T-helper 2 cell treated with Interferon-gamma antibody and Interleukin-4, amounts not matched to agents 100 ng/mL and 5 ng/mL, for 36 hours (primary cell): Measurements from ENCODE around the gene PWWP2B. TPM values are rescaled to one million over a fixed set of nuclear protein-coding genes. Genes with fewer than 3 reads are reported as not detected.
"Not testable (repeated sequence)": the region's sequence is repeated elsewhere in the genome, so short reads cannot be mapped to it uniquely, and the experiment has no call there.

Experiments
- intact Hi-C: fragments of 100-400 bp; cut with micrococcal nuclease; formaldehyde crosslinking; loops from one replicate; pipeline ENCODE4 v1.15.1; 2023
- total RNA-seq: library from RNA; stranded (reverse); gene quantifications from 2 replicates; pipeline ENCODE4 v1.2.3, GENCODE V29; 2022

The PWWP2B gene
- total RNA-seq, 1 donor from 2014 or later: 5.9 TPM

DNA sequence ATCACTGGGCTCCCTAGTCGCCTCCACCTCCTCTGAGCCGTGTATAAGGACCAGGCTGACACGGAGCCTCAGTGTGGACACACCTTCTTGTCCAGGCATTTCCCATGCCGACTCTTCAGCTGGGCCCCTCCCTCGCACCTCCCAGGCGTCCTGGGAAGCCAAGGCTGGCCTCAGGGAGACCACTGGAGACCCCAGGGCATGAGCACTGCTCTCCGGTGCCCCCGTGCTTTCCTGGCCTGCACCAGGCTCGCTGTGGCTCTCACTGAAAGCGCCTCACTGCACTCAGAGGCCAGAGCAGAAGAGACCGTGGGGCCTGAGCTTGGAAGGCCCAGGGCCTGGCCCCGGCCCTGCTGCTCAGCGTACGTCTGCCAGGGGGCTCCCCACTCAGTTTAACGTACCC, 33.6 kb upstream of the PWWP2B start:
- intact Hi-C loops: no loop called here

DNA sequence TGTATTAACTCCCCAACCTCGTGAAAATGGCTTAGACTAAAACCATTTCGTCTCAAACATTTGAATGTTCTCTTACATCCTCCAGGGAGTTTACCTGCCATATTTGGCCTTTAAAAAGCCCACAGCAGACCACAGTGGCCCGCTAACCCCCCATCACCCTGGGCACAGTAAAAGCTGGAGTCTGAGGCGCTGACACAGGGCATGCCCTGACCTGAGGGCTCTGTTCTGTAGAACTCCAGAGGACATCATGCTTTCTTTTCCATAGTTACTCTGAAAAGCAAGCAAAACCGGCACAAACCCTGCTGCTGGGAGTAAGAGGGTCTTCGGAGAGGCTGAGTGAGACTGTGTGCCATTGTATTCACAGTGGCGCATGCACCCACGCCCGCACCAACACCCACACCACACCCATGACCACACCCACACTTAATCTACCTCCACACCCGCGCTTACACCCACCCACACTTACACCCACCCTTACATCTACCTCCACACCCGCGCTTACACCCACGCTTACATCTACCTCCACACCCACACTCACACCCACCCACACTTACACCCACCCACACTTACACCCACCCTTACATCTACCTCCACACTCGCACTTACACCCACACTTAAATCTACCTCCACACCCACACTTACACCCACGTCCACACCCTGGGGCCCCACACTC, 32.9 kb upstream of the PWWP2B start:
- intact Hi-C loops: no loop called here

DNA sequence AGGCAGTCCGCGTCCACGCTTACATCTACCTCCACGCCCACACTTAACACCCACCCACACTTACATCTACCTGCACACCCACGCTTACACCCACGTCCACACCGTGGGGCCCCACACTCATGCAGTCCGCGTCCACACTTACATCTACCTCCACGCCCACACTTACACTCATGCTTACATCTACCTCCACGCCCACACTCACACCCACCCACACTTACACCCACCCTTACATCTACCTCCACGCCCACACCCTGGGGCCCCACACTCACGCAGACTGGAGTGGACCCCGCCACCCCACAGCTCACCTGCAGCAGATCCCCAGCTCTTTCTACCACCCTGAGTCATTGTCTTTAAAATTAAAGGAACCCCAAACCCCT, 32.4 kb upstream of the PWWP2B start:
- intact Hi-C loops: no loop called here

GRCh38 chr10:132365102-132365501, 31.9 kb upstream of the PWWP2B start:
- intact Hi-C loops: no loop called here

GRCh38 chr10:132366006-132366405, 31.0 kb upstream of the PWWP2B start:
- intact Hi-C loops: no loop called here

GRCh38 chr10:132366499-132366898, 30.5 kb upstream of the PWWP2B start:
- intact Hi-C loops: no loop called here

DNA sequence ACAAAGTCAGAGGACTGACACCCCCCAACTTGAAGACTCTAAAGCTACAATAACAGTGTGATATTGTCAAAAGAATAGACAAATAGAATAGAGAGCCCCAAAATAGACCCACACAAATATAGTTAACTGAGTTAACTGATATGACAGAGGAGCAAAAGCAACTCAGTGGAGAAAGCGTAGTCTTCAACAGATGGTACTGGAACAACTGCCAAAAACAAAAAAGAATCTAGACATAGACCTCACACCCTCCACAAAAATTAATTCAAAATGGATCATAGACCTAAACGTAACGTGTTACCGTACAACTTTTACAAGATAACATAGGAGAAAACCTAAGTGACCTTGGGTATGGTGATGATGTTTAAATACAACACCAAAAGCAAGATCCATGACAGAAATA, 28.6 kb upstream of the PWWP2B start:
- intact Hi-C loops: no loop called here

DNA sequence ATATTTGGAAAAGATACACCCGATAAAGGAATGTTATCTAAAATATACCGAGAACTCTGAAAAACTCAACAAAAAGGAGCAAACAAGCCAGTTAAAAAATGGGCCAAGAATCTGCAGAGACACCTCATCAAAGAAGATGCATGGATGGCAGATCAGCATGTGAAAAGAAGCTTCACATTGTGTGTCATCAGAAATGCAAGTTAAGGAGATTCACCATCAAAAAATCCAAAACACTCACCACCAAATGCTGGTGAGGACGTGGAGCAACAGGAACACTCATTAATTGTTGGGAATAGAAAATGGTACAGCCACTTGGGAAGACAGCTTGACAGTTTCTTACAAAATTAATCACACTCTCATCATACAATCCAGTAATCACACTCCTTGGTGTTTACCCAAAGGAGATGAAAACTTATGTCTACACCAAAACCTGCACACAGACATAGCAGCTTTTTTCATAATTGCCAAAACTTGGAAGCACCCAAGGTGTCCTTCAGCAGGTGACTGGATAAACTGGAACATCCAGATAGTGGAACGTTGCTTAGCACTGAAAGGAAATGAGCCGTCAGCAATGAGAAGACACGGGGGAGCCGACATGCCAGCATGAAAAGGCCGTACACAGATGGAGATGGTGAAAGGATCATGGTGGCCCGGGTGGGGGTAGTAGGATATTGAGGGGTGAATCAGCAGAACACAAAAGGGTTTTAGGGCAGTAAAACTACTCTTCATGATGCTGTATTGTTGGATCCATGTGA, 27.9 kb upstream of the PWWP2B start:
- intact Hi-C loops: no loop called here

- intact Hi-C loops: no loop called here
These were observed 27.3 kb upstream of the PWWP2B start for GRCh38 chr10:132369636-132370185.

- intact Hi-C loops: no loop called here
These were observed 26.3 kb upstream of the PWWP2B start for GRCh38 chr10:132370426-132371340.

DNA sequence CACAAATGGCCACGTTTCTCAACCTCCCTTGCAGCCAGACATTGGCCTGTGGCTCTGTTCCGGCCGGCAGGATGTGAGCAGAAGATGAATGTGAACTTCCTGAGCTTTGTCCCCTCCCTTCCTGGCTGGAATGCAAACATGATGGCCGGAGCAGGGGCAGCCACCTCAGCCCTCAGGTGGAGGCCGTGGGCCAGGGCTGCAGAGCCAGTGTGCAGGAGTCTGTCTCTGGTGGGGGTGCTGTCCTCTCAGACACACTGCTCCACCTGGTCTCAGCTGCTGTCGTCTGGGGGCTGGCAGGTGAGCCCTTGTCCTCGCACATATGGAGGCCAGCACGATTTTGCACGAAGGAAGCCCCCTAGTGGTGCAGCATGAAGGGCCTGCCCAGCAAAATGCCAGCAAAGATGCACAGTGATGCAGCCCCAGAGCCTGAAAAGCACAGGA, 25.3 kb upstream of the PWWP2B start:
- intact Hi-C loops: no loop called here

- intact Hi-C loops: no loop called here
These were observed 24.4 kb upstream of the PWWP2B start for GRCh38 chr10:132372516-132373095.

- intact Hi-C loops: no loop called here
These were observed 23.6 kb upstream of the PWWP2B start for GRCh38 chr10:132373241-132373955.

- intact Hi-C loops: no loop called here
These were observed 22.8 kb upstream of the PWWP2B start for GRCh38 chr10:132374176-132374575.

GRCh38 chr10:132374612-132375011, 22.4 kb upstream of the PWWP2B start:
- intact Hi-C loops: no loop called here

- intact Hi-C loops: no loop called here
These were observed 21.7 kb upstream of the PWWP2B start for GRCh38 chr10:132375116-132375794.

- intact Hi-C loops: no loop called here
These were observed 21.2 kb upstream of the PWWP2B start for GRCh38 chr10:132375795-132376297.

DNA sequence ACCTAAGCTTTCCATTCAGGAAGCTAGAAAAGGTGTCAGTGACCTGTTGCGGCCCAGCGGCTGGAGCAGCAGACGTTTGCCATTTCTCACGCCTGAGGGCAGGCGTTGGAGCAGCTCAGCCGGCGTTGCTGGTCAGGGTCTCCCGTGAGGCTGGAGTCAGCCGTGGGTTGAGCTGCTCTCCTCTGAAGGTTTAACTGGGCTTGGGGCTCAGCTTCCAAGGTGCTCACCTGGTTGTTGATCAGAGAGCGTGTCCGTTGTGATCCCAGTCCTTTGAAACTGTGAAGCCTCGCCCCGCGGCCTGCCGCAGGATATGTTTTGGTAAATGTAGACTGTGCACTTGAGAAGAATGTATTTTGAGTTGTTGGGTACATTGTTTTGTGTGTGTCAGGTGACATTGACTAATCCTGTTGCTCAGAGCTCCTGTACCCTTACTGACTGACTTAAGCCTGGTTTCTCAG, 20.6 kb upstream of the PWWP2B start:
- intact Hi-C loops: no loop called here

DNA sequence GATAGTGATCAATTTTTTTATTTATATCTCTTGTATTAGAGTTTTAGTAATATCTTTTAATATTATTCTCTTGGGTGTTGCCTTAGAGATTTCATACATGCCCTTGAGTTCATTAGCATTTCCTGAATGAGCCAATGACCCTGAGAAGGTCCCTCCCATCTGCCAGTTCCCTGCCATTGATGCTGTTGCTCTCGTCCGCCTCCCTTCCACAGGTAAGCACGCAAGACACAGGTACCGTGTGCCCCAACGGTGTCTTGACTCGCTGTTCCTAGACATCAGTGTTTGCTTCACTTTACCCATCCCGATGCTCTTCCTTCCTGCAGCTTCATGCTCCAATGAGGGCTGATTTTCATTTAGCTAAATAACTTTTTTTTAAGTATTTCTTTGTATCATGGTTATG, 19.7 kb upstream of the PWWP2B start:
- intact Hi-C loops: no loop called here

GRCh38 chr10:132379026-132379425, 18.0 kb upstream of the PWWP2B start:
- intact Hi-C loops: not testable (repeated sequence)
